Chondrocyte (in vitro differentiated cells): ENCODE results near the gene AUTS2. TPM values are rescaled to one million over a fixed set of nuclear protein-coding genes. Genes with fewer than 3 reads are reported as not detected.

Source experiments
- DNase-seq: peaks from one replicate; pipeline ENCODE4 v3.0.0; 2021; ENCODE audit warnings: mixed read lengths, low spot score
- H3K27ac Mint-ChIP-seq: one replicate; pipeline ENCODE4 v1.8.0; 2021; ENCODE audit warnings: mild to moderate bottlenecking, moderate library complexity, mixed read lengths; ENCODE audit not compliant: unreplicated experiment
- H3K27me3 Mint-ChIP-seq: 2 replicates; pipeline ENCODE4 v1.8.0; 2021; ENCODE audit warnings: low read depth, mixed read lengths
- H3K36me3 Mint-ChIP-seq: 2 replicates; pipeline ENCODE4 v1.8.0; 2021; ENCODE audit warnings: low read depth, mixed read lengths
- H3K4me1 Mint-ChIP-seq: 2 replicates; pipeline ENCODE4 v1.8.0; 2021; ENCODE audit warnings: low read depth, mild to moderate bottlenecking, mixed read lengths
- H3K4me3 Mint-ChIP-seq: one replicate; pipeline ENCODE4 v1.8.0; 2021; ENCODE audit warnings: mild to moderate bottlenecking, moderate library complexity, mixed read lengths; ENCODE audit not compliant: unreplicated experiment
- H3K9me3 Mint-ChIP-seq: 2 replicates; pipeline ENCODE4 v1.8.0; 2021; ENCODE audit warnings: low read depth, mixed read lengths
- total RNA-seq: library from RNA; stranded (reverse); gene quantifications from 3 replicates; pipeline ENCODE4 v1.2.1, GENCODE V29; 2021
- TF ChIP-seq, protein P1 (sequence below): fragments of 200-600 bp; sonication (generic); IDR thresholded peaks from 2 replicates; pipeline ENCODE4 v1.5.0; 2021; ENCODE audit warnings: antibody characterized with exemption, mild to moderate bottlenecking, moderate library complexity

AUTS2 gene
- total RNA-seq, 1 donor from 2014 or later, result 31.5 TPM

DNA sequence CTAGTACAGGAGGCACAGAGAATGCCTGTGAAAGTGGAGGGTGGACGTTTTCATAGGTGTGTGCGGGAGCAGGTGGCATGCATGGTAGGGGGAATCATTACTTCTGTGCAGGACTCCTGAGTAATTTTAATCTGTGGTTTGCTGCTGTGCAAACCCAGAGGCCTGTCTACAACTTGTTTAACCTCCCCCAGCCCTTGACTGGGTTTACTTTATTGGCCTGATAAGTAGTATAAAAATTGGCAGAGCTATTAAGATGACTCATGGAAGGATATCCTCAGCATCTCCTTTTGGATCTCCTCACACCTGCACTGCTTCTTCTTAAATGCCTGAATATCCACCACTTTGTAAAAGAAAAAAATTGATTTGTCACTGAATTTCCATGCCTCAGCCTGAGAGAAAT lies 104.8 kb downstream of the AUTS2 start:
- TF ChIP-seq, protein P1, sequence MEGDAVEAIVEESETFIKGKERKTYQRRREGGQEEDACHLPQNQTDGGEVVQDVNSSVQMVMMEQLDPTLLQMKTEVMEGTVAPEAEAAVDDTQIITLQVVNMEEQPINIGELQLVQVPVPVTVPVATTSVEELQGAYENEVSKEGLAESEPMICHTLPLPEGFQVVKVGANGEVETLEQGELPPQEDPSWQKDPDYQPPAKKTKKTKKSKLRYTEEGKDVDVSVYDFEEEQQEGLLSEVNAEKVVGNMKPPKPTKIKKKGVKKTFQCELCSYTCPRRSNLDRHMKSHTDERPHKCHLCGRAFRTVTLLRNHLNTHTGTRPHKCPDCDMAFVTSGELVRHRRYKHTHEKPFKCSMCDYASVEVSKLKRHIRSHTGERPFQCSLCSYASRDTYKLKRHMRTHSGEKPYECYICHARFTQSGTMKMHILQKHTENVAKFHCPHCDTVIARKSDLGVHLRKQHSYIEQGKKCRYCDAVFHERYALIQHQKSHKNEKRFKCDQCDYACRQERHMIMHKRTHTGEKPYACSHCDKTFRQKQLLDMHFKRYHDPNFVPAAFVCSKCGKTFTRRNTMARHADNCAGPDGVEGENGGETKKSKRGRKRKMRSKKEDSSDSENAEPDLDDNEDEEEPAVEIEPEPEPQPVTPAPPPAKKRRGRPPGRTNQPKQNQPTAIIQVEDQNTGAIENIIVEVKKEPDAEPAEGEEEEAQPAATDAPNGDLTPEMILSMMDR, result no peak
- DNase-seq, result no peak
- H3K4me3 Mint-ChIP-seq, result no peak overlapping the region
- H3K36me3 Mint-ChIP-seq, result no peaks in the 10 kb centered on the region
- no peak overlapping the region for H3K27ac Mint-ChIP-seq
- H3K9me3 Mint-ChIP-seq, result no peaks in the 10 kb centered on the region
- H3K27me3 Mint-ChIP-seq, result no peaks in the 10 kb centered on the region
- peaks cover under 1% of the 10 kb centered on the region for H3K4me1 Mint-ChIP-seq

DNA sequence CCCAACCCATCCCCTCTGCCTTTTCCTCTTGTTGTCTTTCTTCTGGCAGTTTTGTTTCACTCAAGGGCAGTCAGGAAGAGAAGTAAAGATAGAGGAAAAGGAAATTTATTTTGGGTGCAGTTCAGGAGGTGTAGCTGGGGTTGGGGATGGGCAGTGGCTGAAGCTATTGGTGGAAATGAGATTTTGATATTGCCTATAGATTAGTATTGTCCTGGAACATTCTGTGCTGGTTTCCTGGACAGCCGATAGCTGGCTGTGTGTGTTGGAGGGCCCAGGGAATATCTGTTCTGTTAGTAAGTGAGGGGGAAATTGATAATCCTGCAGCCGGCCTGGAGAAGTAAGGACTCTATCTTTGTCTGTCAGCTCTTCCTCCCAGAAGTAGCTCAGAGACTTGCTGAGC lies 107.8 kb downstream of the AUTS2 start:
- Mint-ChIP-seq H3K27me3 (no peaks in the 10 kb centered on the region), H3K36me3 (no peaks in the 10 kb centered on the region), H3K4me1 (peaks cover 19% of the 10 kb centered on the region), H3K9me3 (no peaks in the 10 kb centered on the region), H3K27ac (no peak overlapping the region), H3K4me3 (no peak overlapping the region)
- TF ChIP-seq, protein P1, result no peak
- DNase-seq, result no peak

DNA sequence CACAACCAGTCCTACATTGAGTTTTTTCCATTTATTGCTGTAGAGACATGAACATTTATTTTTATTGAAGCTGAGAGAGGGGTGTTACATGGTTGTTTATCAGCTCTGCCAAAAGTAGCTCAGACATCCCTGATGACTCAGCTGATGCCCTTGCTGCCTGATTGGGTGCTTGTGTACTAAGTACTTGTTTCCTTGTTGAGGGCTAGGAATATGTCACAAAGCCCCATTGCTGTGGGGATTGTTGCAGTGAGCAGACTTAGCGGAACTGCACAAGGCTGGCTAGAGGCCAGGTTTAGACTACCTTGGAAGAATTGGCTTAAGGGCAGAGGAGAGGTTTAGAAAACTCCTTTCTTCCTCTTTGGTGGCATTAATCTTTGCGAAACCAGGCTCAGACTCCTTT lies 110.6 kb downstream of the AUTS2 start:
- H3K4me1 Mint-ChIP-seq, result peaks cover 19% of the 10 kb centered on the region
- H3K27me3 Mint-ChIP-seq, result no peaks in the 10 kb centered on the region
- H3K9me3 Mint-ChIP-seq, result no peaks in the 10 kb centered on the region
- no peaks in the 10 kb centered on the region for H3K36me3 Mint-ChIP-seq
- no peak for DNase-seq
- no peak overlapping the region for H3K27ac Mint-ChIP-seq
- no peak overlapping the region for H3K4me3 Mint-ChIP-seq
- TF ChIP-seq, protein P1, result no peak

GRCh38 chr7:69710768-69711438 lies 112.6 kb downstream of the AUTS2 start:
- H3K27ac Mint-ChIP-seq, result no peak overlapping the region
- H3K36me3 Mint-ChIP-seq, result no peaks in the 10 kb centered on the region
- TF ChIP-seq, protein P1, result no peak

GRCh38 chr7:69714886-69715576 lies 116.8 kb downstream of the AUTS2 start:
- H3K27ac Mint-ChIP-seq, result no peak overlapping the region
- H3K27me3 Mint-ChIP-seq, result no peaks in the 10 kb centered on the region
- H3K36me3 Mint-ChIP-seq, result no peaks in the 10 kb centered on the region
- no peak for DNase-seq
- H3K4me3 Mint-ChIP-seq, result no peak overlapping the region
- H3K9me3 Mint-ChIP-seq, result no peaks in the 10 kb centered on the region
- peaks cover 2% of the 10 kb centered on the region for H3K4me1 Mint-ChIP-seq
- TF ChIP-seq, protein P1, result no peak

More at GRCh38 chr7:69710768-69711438, 112.6 kb downstream of the AUTS2 start:
- DNase-seq, result no peak
- no peaks in the 10 kb centered on the region for H3K27me3 Mint-ChIP-seq
- no peaks in the 10 kb centered on the region for H3K9me3 Mint-ChIP-seq
- peaks cover 19% of the 10 kb centered on the region for H3K4me1 Mint-ChIP-seq
- H3K4me3 Mint-ChIP-seq, result no peak overlapping the region
